ENCODE results near the gene FAM81A.

GRCh38 chr15:59396211-59396610, 41.8 kb upstream of the FAM81A start:
- TF ChIP-seq CTCF (IDR thresholded peaks at IDR 0.05) (no peak), POLR2A (IDR thresholded peaks at IDR 0.05) (no peak)

All from thyroid gland (tissue), 4 donors.